Testis (tissue), 2 donors: ENCODE results near the gene ZNF575.

Experiments
- POLR2A ChIP-seq: fragments of 450-650 bp; IDR thresholded peaks from one replicate; pipeline ENCODE4 v1.6.1; 2017; ENCODE audit warnings: antibody characterized with exemption, mild to moderate bottlenecking, moderate library complexity
- TF ChIP-seq, protein P1 (sequence below), 3 experiments: fragments of 450-650 bp in 2 of 3; fragments of 200-600 bp in 1 of 3; sonication (generic) in 1 of 3; IDR thresholded peaks; one replicate each; pipeline ENCODE4 v1.5.1; 2016 to 2019; ENCODE audit warnings: antibody characterized with exemption in 3 of 3, mild to moderate bottlenecking in 2 of 3, moderate library complexity in 1 of 3

DNA sequence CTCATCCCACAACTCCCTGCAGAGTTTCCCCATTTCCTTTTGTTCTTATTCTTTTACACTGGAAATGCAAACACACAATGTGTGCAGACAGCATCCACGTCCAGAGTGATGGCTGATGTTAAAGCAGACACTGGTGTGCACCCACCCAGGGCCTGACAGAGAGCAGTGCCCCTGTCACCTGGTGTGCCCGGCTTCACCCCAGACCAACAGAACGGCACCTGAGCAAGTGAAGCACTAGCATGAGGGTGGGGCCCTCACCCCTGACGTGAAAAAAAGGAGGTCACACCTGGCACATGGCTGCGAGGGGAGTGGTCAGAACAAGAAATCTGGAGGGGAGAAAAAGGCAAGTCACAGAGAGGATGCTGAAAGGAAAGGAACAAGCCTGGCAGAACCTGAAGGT is 12.3 kb downstream of the ZNF575 start:
- TF ChIP-seq, protein P1, sequence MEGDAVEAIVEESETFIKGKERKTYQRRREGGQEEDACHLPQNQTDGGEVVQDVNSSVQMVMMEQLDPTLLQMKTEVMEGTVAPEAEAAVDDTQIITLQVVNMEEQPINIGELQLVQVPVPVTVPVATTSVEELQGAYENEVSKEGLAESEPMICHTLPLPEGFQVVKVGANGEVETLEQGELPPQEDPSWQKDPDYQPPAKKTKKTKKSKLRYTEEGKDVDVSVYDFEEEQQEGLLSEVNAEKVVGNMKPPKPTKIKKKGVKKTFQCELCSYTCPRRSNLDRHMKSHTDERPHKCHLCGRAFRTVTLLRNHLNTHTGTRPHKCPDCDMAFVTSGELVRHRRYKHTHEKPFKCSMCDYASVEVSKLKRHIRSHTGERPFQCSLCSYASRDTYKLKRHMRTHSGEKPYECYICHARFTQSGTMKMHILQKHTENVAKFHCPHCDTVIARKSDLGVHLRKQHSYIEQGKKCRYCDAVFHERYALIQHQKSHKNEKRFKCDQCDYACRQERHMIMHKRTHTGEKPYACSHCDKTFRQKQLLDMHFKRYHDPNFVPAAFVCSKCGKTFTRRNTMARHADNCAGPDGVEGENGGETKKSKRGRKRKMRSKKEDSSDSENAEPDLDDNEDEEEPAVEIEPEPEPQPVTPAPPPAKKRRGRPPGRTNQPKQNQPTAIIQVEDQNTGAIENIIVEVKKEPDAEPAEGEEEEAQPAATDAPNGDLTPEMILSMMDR (IDR thresholded peaks at IDR 0.05) = no peak
- no peak for TF ChIP-seq POLR2A
